Body of pancreas (tissue), 4 donors: Measurements from ENCODE around the gene RASGRF2. TPM values are rescaled to one million over a fixed set of nuclear protein-coding genes. Genes with fewer than 3 reads are reported as not detected.

Experiments
- ATAC-seq: fragments of 150-250 bp; one replicate; pipeline ENCODE4 v1.9.1; 2016
- DNase-seq, 4 donors: peaks; one replicate each; pipeline ENCODE4 v3.0.0-alpha.2; 2019
- H3K27ac ChIP-seq, 4 donors: fragments of 200-600 bp; sonication (generic); 1 replicate in 3 of 4; 2 replicates in 1 of 4; pipeline versions ENCODE4 v1.5.1 to v1.6.1; 2016 to 2019; ENCODE audit warnings: mild to moderate bottlenecking in 1 of 4, mixed read lengths in 1 of 4, moderate library complexity in 1 of 4
- H3K27me3 ChIP-seq, 2 donors: fragments of 200-600 bp; sonication (generic); one replicate each; pipeline ENCODE4 v1.6.0; 2016; ENCODE audit warnings: mild to moderate bottlenecking in 1 of 2
- H3K36me3 ChIP-seq, 2 donors: fragments of 200-600 bp; sonication (generic); replicated peaks in 1 of 2; 2 replicates each; pipeline ENCODE4 v1.5.1; 2016; ENCODE audit warnings: low read depth in 2 of 2; ENCODE audit not compliant: insufficient read depth in 1 of 2
- H3K4me1 ChIP-seq: fragments of 200-600 bp; sonication (generic); one replicate; pipeline ENCODE4 v1.6.0; 2016
- H3K4me3 ChIP-seq, 2 donors: fragments of 200-600 bp; sonication (generic); 1 replicate in 1 of 2; 2 replicates in 1 of 2; pipeline ENCODE4 v1.5.1; 2016 to 2019
- H3K9me3 ChIP-seq, 3 donors: fragments of 200-600 bp; sonication (generic); 1 replicate in 2 of 3; 2 replicates in 1 of 3; pipeline ENCODE4 v1.5.1; 2016
- CTCF ChIP-seq, 7 experiments: fragments of 450-650 bp in 4 of 7; fragments of 200-600 bp in 3 of 7; sonication (generic) in 3 of 7; IDR thresholded peaks; one replicate each; pipeline ENCODE4 v1.5.1; 2016 to 2019; ENCODE audit warnings: antibody characterized with exemption in 7 of 7
- POLR2A ChIP-seq, 3 donors: fragments of 450-650 bp; IDR thresholded peaks; one replicate each; pipeline ENCODE4 v1.6.1; 2016; ENCODE audit warnings: antibody characterized with exemption in 3 of 3, mild to moderate bottlenecking in 2 of 3
- WGBS, 2 donors: methylation state at CpG; one replicate each; pipeline ENCODE4 v1.1.5; 2017; 5-methylcytosine and 5-hydroxymethylcytosine counted together
- intact Hi-C: fragments of 100-400 bp; cut with DNase I; formaldehyde crosslinking; loops from one replicate; pipeline ENCODE4 v1.15.1; 2023
- total RNA-seq, 2 donors: library from RNA; depleted of rRNA; stranded (reverse); fragments of >200 nt; gene quantifications; one replicate each; pipeline ENCODE4 v1.1.0, GENCODE V29; 2016

Gene RASGRF2
- total RNA-seq, 2 donors from 2014 or later: 1.6 to 3.6 TPM

- TF ChIP-seq POLR2A (IDR thresholded peaks at IDR 0.05): no peak
- no peak for TF ChIP-seq CTCF (IDR thresholded peaks at IDR 0.05)
- intact Hi-C loops: no loop called here
- Histone ChIP-seq H3K9me3 (no peaks in the 10 kb centered on the region), H3K36me3 (no peaks in the 10 kb centered on the region), H3K27ac (no peak overlapping the region), H3K4me3 (no peak overlapping the region), H3K4me1 (no peaks in the 10 kb centered on the region), H3K27me3 (no peaks in the 10 kb centered on the region)
- no peak for DNase-seq
- 78 to 85% methylated on average over 6 of the region's 6 CpGs for WGBS, 2 donors
- ATAC-seq: no peak
These were observed 40.4 kb upstream of the RASGRF2 start for GRCh38 chr5:80919678-80920196.

GRCh38 chr5:80920333-80920732 lies 39.8 kb upstream of the RASGRF2 start:
- intact Hi-C loops: no loop called here
- H3K27me3 ChIP-seq: no peaks in the 10 kb centered on the region

GRCh38 chr5:80921026-80921425 lies 39.1 kb upstream of the RASGRF2 start:
- H3K9me3 ChIP-seq: no peaks in the 10 kb centered on the region
- no peaks in the 10 kb centered on the region for H3K36me3 ChIP-seq
- no peak for DNase-seq
- no peak overlapping the region for H3K4me3 ChIP-seq
- no peak for ATAC-seq
- intact Hi-C loops: no loop called here
- H3K27ac ChIP-seq: no peak overlapping the region
- no peaks in the 10 kb centered on the region for H3K4me1 ChIP-seq
- TF ChIP-seq POLR2A (IDR thresholded peaks at IDR 0.05) (no peak), CTCF (IDR thresholded peaks at IDR 0.05) (no peak)
- no peaks in the 10 kb centered on the region for H3K27me3 ChIP-seq

More at GRCh38 chr5:80920333-80920732, 39.8 kb upstream of the RASGRF2 start:
- ATAC-seq: no peak
- Histone ChIP-seq H3K9me3 (no peaks in the 10 kb centered on the region), H3K4me3 (no peak overlapping the region), H3K36me3 (no peaks in the 10 kb centered on the region), H3K27ac (no peak overlapping the region), H3K4me1 (no peaks in the 10 kb centered on the region)
- TF ChIP-seq POLR2A (IDR thresholded peaks at IDR 0.05) (no peak), CTCF (IDR thresholded peaks at IDR 0.05) (no peak)
- no peak for DNase-seq

GRCh38 chr5:80925931-80926330 lies 34.2 kb upstream of the RASGRF2 start:
- H3K36me3 ChIP-seq: no peaks in the 10 kb centered on the region
- ATAC-seq: no peak
- intact Hi-C loops: no loop called here
- no peaks in the 10 kb centered on the region for H3K4me1 ChIP-seq
- no peak overlapping the region for H3K27ac ChIP-seq
- 34 to 46% methylated on average over 1 of the region's 1 CpG for WGBS, 2 donors
- no peaks in the 10 kb centered on the region for H3K9me3 ChIP-seq
- no peak for DNase-seq
- no peaks in the 10 kb centered on the region for H3K27me3 ChIP-seq
- H3K4me3 ChIP-seq: no peak overlapping the region
- TF ChIP-seq CTCF (IDR thresholded peaks at IDR 0.05) (no peak), POLR2A (IDR thresholded peaks at IDR 0.05) (no peak)

- intact Hi-C loops: no loop called here
- no peaks in the 10 kb centered on the region for H3K9me3 ChIP-seq
- no peak overlapping the region for H3K4me3 ChIP-seq
- H3K36me3 ChIP-seq: no peaks in the 10 kb centered on the region
- TF ChIP-seq CTCF (IDR thresholded peaks at IDR 0.05) (no peak), POLR2A (IDR thresholded peaks at IDR 0.05) (no peak)
- DNase-seq (no peak), ATAC-seq (no peak)
- WGBS, 2 donors: 74 to 79% methylated on average over 1 of the region's 1 CpG
- H3K27ac ChIP-seq: no peak overlapping the region
- H3K27me3 ChIP-seq: no peaks in the 10 kb centered on the region
- H3K4me1 ChIP-seq: no peaks in the 10 kb centered on the region
These were observed 33.6 kb upstream of the RASGRF2 start for GRCh38 chr5:80926536-80926935.
